HCT116 (cell line): ENCODE results near the gene PODNL1. TPM values are rescaled to one million over a fixed set of nuclear protein-coding genes. Genes with fewer than 3 reads are reported as not detected.

ENCODE experiments used
- ATAC-seq: fragments of 200-7000 bp; cut with Tn5 transposase; 2 replicates; pipeline ENCODE4 v1.9.1; 2020; ENCODE audit warnings: mild to moderate bottlenecking, moderate library complexity
- BruUV-seq: library from RNA; stranded (reverse); fragments of 400-500 nt; replicated peaks from 2 replicates; lab custom pipeline; 2021; lab: Mats Ljungman, UMichigan
- CTCF ChIA-PET: fragments of 300-600 bp; sonication (Branson Sonifier 250); formaldehyde crosslinking; loops from one replicate; lab custom pipeline; 2021; ENCODE audit warnings: antibody characterized with exemption; lab: Charles Lee
- POLR2A ChIA-PET: fragments of 300-600, 350-600 bp; sonication (Branson Sonifier 250); formaldehyde crosslinking; loops from one replicate; lab custom pipeline; 2021; ENCODE audit warnings: antibody characterized with exemption; lab: Charles Lee
- RAD21 ChIA-PET, 2 experiments: fragments of 300-600 bp; sonication (Branson Sonifier 250); formaldehyde crosslinking; loops; one replicate each; lab custom pipeline; 2023; ENCODE audit warnings: low total read pairs in 2 of 2; ENCODE audit not compliant: uncharacterized antibody in 2 of 2, unreplicated experiment in 2 of 2, low non-redundant PET in 1 of 2; lab: Charles Lee
- DNase-seq: peaks from one replicate; pipeline ENCODE4 v3.0.0-alpha.2; 2010; ENCODE audit warnings: low read depth, low spot score
- H2AFZ ChIP-seq: fragments of 200-600 bp; shearing (Covaris generic), sonication (generic); 2 replicates; pipeline ENCODE4 v1.6.1; 2017; ENCODE audit warnings: low read depth, mixed run types, mixed read lengths, antibody characterized with exemption, low read length; ENCODE audit not compliant: poor library complexity, severe bottlenecking
- H3K27ac ChIP-seq: 2 replicates; pipeline ENCODE4 v1.5.1; 2012; ENCODE audit warnings: low read depth, low read length
- H3K27me3 ChIP-seq: fragments of 200-600 bp; sonication (generic); 2 replicates; pipeline ENCODE4 v1.6.1; 2016; ENCODE audit warnings: mixed run types, low read length, mixed read lengths; ENCODE audit not compliant: insufficient read depth
- H3K36me3 ChIP-seq, 2 experiments: fragments of 200-500 bp in 1 of 2; fragments of 200-600 bp in 1 of 2; sonication (Bioruptor generic) in 1 of 2; sonication (generic) in 1 of 2; 2 replicates each; pipeline versions ENCODE4 v1.5.1 to v1.6.1; 2014 to 2016; ENCODE audit warnings: low read length in 2 of 2, inconsistent platforms in 1 of 2, mixed read lengths in 1 of 2, mixed run types in 1 of 2; ENCODE audit not compliant: insufficient read depth in 2 of 2, control insufficient read depth in 1 of 2
- H3K4me1 ChIP-seq, 2 experiments: fragments of 200-600 bp in 1 of 2; sonication (generic) in 1 of 2; 2 replicates each; pipeline versions ENCODE4 v1.5.1 to v1.6.1; 2012 to 2017; ENCODE audit warnings: low read length in 2 of 2, inconsistent platforms in 1 of 2, mild to moderate bottlenecking in 1 of 2, mixed read lengths in 1 of 2, mixed run types in 1 of 2, moderate library complexity in 1 of 2; ENCODE audit not compliant: insufficient read depth in 2 of 2, control insufficient read depth in 1 of 2
- H3K4me2 ChIP-seq: fragments of 200-600 bp; sonication (generic); 2 replicates; pipeline ENCODE4 v1.6.1; 2017; ENCODE audit warnings: mixed run types, low read length, mixed read lengths
- H3K4me3 ChIP-seq, 2 experiments: fragments of 200-600 bp in 1 of 2; sonication (generic) in 1 of 2; replicated peaks in 1 of 2; 2 replicates each; pipeline ENCODE4 v1.5.1; 2011 to 2016; ENCODE audit warnings: low read length in 2 of 2, control low read depth in 1 of 2, low read depth in 1 of 2, mild to moderate bottlenecking in 1 of 2, mixed read lengths in 1 of 2, mixed run types in 1 of 2
- H3K79me2 ChIP-seq: fragments of 200-600 bp; sonication (generic); 2 replicates; pipeline ENCODE4 v1.6.1; 2017; ENCODE audit warnings: mild to moderate bottlenecking, mixed run types, low read length, moderate library complexity, mixed read lengths; ENCODE audit not compliant: insufficient read depth
- H3K9ac ChIP-seq: fragments of 200-600 bp; sonication (generic); 2 replicates; pipeline ENCODE4 v1.6.1; 2016; ENCODE audit warnings: low read length, mixed read lengths
- H3K9me2 ChIP-seq: fragments of 200-600 bp; sonication (generic), shearing (Covaris generic); 2 replicates; pipeline ENCODE4 v1.6.1; 2017; ENCODE audit warnings: mixed run types, mild to moderate bottlenecking, moderate library complexity; ENCODE audit not compliant: insufficient read depth
- H3K9me3 ChIP-seq, 2 experiments: fragments of 200-500 bp in 1 of 2; fragments of 200-600 bp in 1 of 2; sonication (Bioruptor generic) in 1 of 2; sonication (generic) in 1 of 2; 2 replicates each; pipeline ENCODE4 v1.6.1; 2014 to 2017; ENCODE audit warnings: low read length in 2 of 2, mixed read lengths in 2 of 2, inconsistent platforms in 1 of 2, low read depth in 1 of 2, mild to moderate bottlenecking in 1 of 2, mixed run types in 1 of 2, moderate library complexity in 1 of 2; ENCODE audit not compliant: control insufficient read depth in 1 of 2, insufficient read depth in 1 of 2
- H4K20me1 ChIP-seq: fragments of 200-600 bp; sonication (generic), shearing (Covaris generic); 2 replicates; pipeline ENCODE4 v1.6.1; 2017; ENCODE audit warnings: mixed run types, mild to moderate bottlenecking, moderate library complexity; ENCODE audit not compliant: insufficient read depth
- ATF3 ChIP-seq: IDR thresholded peaks from 2 replicates; pipeline ENCODE4 v1.6.1; 2012
- CBX3 ChIP-seq: IDR thresholded peaks from 2 replicates; pipeline ENCODE4 v1.6.1; 2012; ENCODE audit warnings: low read depth
- CTCF ChIP-seq, 3 experiments: fragments of 200-600 bp in 1 of 3; sonication (generic) in 1 of 3; IDR thresholded peaks in 2 of 3; conservative IDR thresholded peaks in 1 of 3; 2 replicates each; pipeline ENCODE4 v1.5.1; 2012 to 2017; ENCODE audit warnings: low read depth in 2 of 3, low read length in 2 of 3, antibody characterized with exemption in 1 of 3, borderline replicate concordance in 1 of 3, control low read depth in 1 of 3, mild to moderate bottlenecking in 1 of 3, mixed read lengths in 1 of 3, mixed run types in 1 of 3, moderate library complexity in 1 of 3; ENCODE audit not compliant: insufficient read depth in 1 of 3
- EGR1 ChIP-seq: IDR thresholded peaks from 2 replicates; pipeline ENCODE4 v1.6.1; 2012; ENCODE audit warnings: low read depth
- ELF1 ChIP-seq: IDR thresholded peaks from 2 replicates; pipeline ENCODE4 v1.6.1; 2012; ENCODE audit warnings: low read depth, borderline replicate concordance
- EZH2 ChIP-seq: fragments of 200-600 bp; sonication (generic); IDR thresholded peaks from 2 replicates; pipeline ENCODE4 v1.6.1; 2017; ENCODE audit warnings: antibody characterized with exemption, mixed run types
- EZH2phosphoT487 ChIP-seq: fragments of 200-600 bp; IDR thresholded peaks from 2 replicates; pipeline ENCODE4 v1.6.1; 2018; ENCODE audit warnings: antibody characterized with exemption, borderline replicate concordance
- FOSL1 ChIP-seq: IDR thresholded peaks from 2 replicates; pipeline ENCODE4 v1.6.1; 2012; ENCODE audit warnings: low read depth
- JUND ChIP-seq: IDR thresholded peaks from 2 replicates; pipeline ENCODE4 v1.6.1; 2012
- MAX ChIP-seq: IDR thresholded peaks from 2 replicates; pipeline ENCODE4 v1.6.1; 2012
- POLR2AphosphoS5 ChIP-seq: IDR thresholded peaks from 2 replicates; pipeline ENCODE4 v1.6.1; 2011; ENCODE audit warnings: mild to moderate bottlenecking, low read depth, low read length, moderate library complexity
- RAD21 ChIP-seq: IDR thresholded peaks from 2 replicates; pipeline ENCODE4 v1.6.1; 2012; ENCODE audit warnings: low read depth, mild to moderate bottlenecking
- REST ChIP-seq: IDR thresholded peaks from 2 replicates; pipeline ENCODE4 v1.6.1; 2012; ENCODE audit warnings: low read depth
- SIN3A ChIP-seq: IDR thresholded peaks from 2 replicates; pipeline ENCODE4 v1.6.1; 2012; ENCODE audit warnings: low read depth
- SRF ChIP-seq: IDR thresholded peaks from 2 replicates; pipeline ENCODE4 v1.6.1; 2012; ENCODE audit warnings: low read depth
- TCF7L2 ChIP-seq: IDR thresholded peaks from 2 replicates; pipeline ENCODE4 v1.7.0; 2011; ENCODE audit warnings: borderline replicate concordance, inconsistent platforms; ENCODE audit not compliant: insufficient read depth, insufficient read length; ENCODE audit errors: extremely low read depth
- YY1 ChIP-seq: IDR thresholded peaks from 2 replicates; pipeline ENCODE4 v1.6.1; 2011; ENCODE audit warnings: low read length, low read depth, moderate library complexity, mild to moderate bottlenecking; ENCODE audit not compliant: insufficient replicate concordance; ENCODE audit errors: extremely low read depth
- ZFX ChIP-seq: fragments of 450-650 bp; IDR thresholded peaks from 2 replicates; pipeline ENCODE4 v1.6.1; 2017
- intact Hi-C: fragments of 100-400 bp; cut with micrococcal nuclease; formaldehyde crosslinking; loops from 2 replicates; pipeline ENCODE4 v1.10.0; 2022
- total RNA-seq: library from RNA; stranded (reverse); gene quantifications from one replicate; pipeline ENCODE4 v1.2.1, GENCODE V29; 2021; ENCODE audit not compliant: unreplicated experiment

The PODNL1 gene
- total RNA-seq, 1 experiment from 2014 or later, result 0.71 TPM

- Histone ChIP-seq H3K36me3 (no peaks in the 10 kb centered on the region), H2AFZ (no peak overlapping the region), H3K4me2 (no peak overlapping the region), H3K9ac (no peak overlapping the region), H3K27ac (no peak overlapping the region), H4K20me1 (no peaks in the 10 kb centered on the region), H3K9me3 (no peaks in the 10 kb centered on the region), H3K27me3 (no peaks in the 10 kb centered on the region), H3K9me2 (no peaks in the 10 kb centered on the region), H3K4me1 (peaks cover 22 to 35% of the 10 kb centered on the region in 2 experiments), H3K4me3 (no peak overlapping the region), H3K79me2 (no peaks in the 10 kb centered on the region)
- DNase-seq, result no peak
- intact Hi-C loops, result loop anchor here (5.0 kb wide), 1 partner anchor 312 kb away; no protein-coding TSS in a partner anchor
- no peak for ATAC-seq
- ChIA-PET RAD21 (interaction anchor here in 1 of 2 experiments (0.6 kb wide), 1 partner anchor 347 kb away, joined by 3 read pairs; no protein-coding TSS in a partner anchor), POLR2A (no interaction called here), CTCF (interaction anchor here (1.2 kb wide), 1 partner anchor 189 kb away, joined by 3 read pairs; no protein-coding TSS in a partner anchor)
- BruUV-seq, result no TSS peak
- TF ChIP-seq ELF1 (no peak), ZFX (no peak), ATF3 (no peak), FOSL1 (no peak), JUND (no peak), REST (no peak), POLR2AphosphoS5 (no peak), EGR1 (no peak), TCF7L2 (no peak), CTCF (IDR thresholded peaks at IDR 0.05 in 2 of 3, conservative IDR thresholded peaks at IDR 0.05 in 1 of 3; ENCODE audit: borderline replicate concordance in 1 of 3, insufficient read depth in 1 of 3, low read depth in 2 of 3, low read length in 2 of 3) (no peak), SIN3A (no peak), RAD21 (no peak), EZH2phosphoT487 (no peak), YY1 (no peak), CBX3 (no peak), MAX (no peak), EZH2 (no peak), SRF (no peak)
Observed at GRCh38 chr19:13884726-13885591, 53.3 kb downstream of the PODNL1 start.
